WTC11 (cell line): ENCODE measurements around the gene DPYSL5.

Source experiments
- CREB1 ChIP-seq: sonication (generic); formaldehyde crosslinking; IDR thresholded peaks from 2 replicates; pipeline ENCODE4 v1.8.0; 2023; ENCODE audit warnings: mild to moderate bottlenecking, missing genetic modification reagents
- CREM ChIP-seq: sonication (generic); formaldehyde crosslinking; IDR thresholded peaks from 2 replicates; pipeline ENCODE4 v1.8.1; 2022; ENCODE audit warnings: mild to moderate bottlenecking, missing genetic modification reagents, moderate library complexity
- RELA ChIP-seq: sonication (generic); formaldehyde crosslinking; IDR thresholded peaks from 2 replicates; pipeline ENCODE4 v1.8.1; 2022; ENCODE audit warnings: missing genetic modification reagents, mild to moderate bottlenecking, borderline replicate concordance
- TEAD4 ChIP-seq: sonication (generic); formaldehyde crosslinking; IDR thresholded peaks from 2 replicates; pipeline ENCODE4 v1.8.0; 2022; ENCODE audit warnings: mild to moderate bottlenecking, missing genetic modification reagents
- TF ChIP-seq, protein P1 (sequence below): fragments of 200-600 bp; IDR thresholded peaks from 2 replicates; pipeline ENCODE4 v1.8.0; 2022; ENCODE audit warnings: antibody characterized with exemption
- TF ChIP-seq, protein P2 (sequence below): sonication (generic); formaldehyde crosslinking; IDR thresholded peaks from 2 replicates; pipeline ENCODE4 v1.8.0; 2023; ENCODE audit warnings: missing genetic modification reagents, mild to moderate bottlenecking, borderline replicate concordance

- TF ChIP-seq, protein P1, sequence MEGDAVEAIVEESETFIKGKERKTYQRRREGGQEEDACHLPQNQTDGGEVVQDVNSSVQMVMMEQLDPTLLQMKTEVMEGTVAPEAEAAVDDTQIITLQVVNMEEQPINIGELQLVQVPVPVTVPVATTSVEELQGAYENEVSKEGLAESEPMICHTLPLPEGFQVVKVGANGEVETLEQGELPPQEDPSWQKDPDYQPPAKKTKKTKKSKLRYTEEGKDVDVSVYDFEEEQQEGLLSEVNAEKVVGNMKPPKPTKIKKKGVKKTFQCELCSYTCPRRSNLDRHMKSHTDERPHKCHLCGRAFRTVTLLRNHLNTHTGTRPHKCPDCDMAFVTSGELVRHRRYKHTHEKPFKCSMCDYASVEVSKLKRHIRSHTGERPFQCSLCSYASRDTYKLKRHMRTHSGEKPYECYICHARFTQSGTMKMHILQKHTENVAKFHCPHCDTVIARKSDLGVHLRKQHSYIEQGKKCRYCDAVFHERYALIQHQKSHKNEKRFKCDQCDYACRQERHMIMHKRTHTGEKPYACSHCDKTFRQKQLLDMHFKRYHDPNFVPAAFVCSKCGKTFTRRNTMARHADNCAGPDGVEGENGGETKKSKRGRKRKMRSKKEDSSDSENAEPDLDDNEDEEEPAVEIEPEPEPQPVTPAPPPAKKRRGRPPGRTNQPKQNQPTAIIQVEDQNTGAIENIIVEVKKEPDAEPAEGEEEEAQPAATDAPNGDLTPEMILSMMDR, result no peak
- TF ChIP-seq CREM (CRISPR knock-in tag) (no peak), TEAD4 (CRISPR knock-in tag) (no peak), CREB1 (CRISPR knock-in tag) (no peak), RELA (CRISPR knock-in tag) (no peak)
- TF ChIP-seq, protein P2, sequence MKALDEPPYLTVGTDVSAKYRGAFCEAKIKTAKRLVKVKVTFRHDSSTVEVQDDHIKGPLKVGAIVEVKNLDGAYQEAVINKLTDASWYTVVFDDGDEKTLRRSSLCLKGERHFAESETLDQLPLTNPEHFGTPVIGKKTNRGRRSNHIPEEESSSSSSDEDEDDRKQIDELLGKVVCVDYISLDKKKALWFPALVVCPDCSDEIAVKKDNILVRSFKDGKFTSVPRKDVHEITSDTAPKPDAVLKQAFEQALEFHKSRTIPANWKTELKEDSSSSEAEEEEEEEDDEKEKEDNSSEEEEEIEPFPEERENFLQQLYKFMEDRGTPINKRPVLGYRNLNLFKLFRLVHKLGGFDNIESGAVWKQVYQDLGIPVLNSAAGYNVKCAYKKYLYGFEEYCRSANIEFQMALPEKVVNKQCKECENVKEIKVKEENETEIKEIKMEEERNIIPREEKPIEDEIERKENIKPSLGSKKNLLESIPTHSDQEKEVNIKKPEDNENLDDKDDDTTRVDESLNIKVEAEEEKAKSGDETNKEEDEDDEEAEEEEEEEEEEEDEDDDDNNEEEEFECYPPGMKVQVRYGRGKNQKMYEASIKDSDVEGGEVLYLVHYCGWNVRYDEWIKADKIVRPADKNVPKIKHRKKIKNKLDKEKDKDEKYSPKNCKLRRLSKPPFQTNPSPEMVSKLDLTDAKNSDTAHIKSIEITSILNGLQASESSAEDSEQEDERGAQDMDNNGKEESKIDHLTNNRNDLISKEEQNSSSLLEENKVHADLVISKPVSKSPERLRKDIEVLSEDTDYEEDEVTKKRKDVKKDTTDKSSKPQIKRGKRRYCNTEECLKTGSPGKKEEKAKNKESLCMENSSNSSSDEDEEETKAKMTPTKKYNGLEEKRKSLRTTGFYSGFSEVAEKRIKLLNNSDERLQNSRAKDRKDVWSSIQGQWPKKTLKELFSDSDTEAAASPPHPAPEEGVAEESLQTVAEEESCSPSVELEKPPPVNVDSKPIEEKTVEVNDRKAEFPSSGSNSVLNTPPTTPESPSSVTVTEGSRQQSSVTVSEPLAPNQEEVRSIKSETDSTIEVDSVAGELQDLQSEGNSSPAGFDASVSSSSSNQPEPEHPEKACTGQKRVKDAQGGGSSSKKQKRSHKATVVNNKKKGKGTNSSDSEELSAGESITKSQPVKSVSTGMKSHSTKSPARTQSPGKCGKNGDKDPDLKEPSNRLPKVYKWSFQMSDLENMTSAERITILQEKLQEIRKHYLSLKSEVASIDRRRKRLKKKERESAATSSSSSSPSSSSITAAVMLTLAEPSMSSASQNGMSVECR, result no peak
Measured at GRCh38 chr2:26917135-26917836, 69.4 kb downstream of the DPYSL5 start.
